PC-9 (cell line): ENCODE measurements around the gene PAQR6.

Source experiments
- EZH2 ChIP-seq: fragments of 200-600 bp; sonication (generic); IDR thresholded peaks from 2 replicates; pipeline ENCODE4 v1.8.0; 2017; ENCODE audit warnings: antibody characterized with exemption, low read depth
- TF ChIP-seq, protein P1 (sequence below): fragments of 200-600 bp; sonication (generic); conservative IDR thresholded peaks from 2 replicates; pipeline ENCODE4 v1.6.1; 2017; ENCODE audit warnings: mixed run types, antibody characterized with exemption, mild to moderate bottlenecking, moderate library complexity

DNA sequence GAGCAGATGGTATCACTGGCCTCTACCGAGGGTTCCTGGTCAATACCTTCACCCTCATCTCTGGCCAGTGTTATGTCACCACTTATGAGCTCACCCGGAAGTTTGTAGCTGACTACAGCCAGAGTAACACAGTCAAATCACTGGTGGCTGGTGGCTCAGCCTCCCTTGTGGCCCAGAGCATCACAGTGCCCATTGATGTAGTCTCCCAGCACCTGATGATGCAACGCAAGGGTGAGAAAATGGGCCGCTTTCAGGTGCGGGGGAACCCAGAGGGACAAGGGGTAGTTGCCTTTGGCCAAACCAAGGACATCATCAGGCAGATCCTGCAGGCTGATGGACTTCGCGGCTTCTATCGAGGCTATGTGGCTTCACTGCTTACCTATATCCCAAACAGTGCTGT, 47.8 kb downstream of the PAQR6 start:
- TF ChIP-seq, protein P1, sequence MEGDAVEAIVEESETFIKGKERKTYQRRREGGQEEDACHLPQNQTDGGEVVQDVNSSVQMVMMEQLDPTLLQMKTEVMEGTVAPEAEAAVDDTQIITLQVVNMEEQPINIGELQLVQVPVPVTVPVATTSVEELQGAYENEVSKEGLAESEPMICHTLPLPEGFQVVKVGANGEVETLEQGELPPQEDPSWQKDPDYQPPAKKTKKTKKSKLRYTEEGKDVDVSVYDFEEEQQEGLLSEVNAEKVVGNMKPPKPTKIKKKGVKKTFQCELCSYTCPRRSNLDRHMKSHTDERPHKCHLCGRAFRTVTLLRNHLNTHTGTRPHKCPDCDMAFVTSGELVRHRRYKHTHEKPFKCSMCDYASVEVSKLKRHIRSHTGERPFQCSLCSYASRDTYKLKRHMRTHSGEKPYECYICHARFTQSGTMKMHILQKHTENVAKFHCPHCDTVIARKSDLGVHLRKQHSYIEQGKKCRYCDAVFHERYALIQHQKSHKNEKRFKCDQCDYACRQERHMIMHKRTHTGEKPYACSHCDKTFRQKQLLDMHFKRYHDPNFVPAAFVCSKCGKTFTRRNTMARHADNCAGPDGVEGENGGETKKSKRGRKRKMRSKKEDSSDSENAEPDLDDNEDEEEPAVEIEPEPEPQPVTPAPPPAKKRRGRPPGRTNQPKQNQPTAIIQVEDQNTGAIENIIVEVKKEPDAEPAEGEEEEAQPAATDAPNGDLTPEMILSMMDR, result no peak
- TF ChIP-seq EZH2, result no peak
